ENCODE results near the gene TGM1. TPM values are rescaled to one million over a fixed set of nuclear protein-coding genes. Genes with fewer than 3 reads are reported as not detected.
"Not testable (repeated sequence)": the region's sequence is repeated elsewhere in the genome, so short reads cannot be mapped to it uniquely, and the experiment has no call there.

Gene TGM1
- total RNA-seq, 1 experiment from 2014 or later, result 3.2 TPM

DNA sequence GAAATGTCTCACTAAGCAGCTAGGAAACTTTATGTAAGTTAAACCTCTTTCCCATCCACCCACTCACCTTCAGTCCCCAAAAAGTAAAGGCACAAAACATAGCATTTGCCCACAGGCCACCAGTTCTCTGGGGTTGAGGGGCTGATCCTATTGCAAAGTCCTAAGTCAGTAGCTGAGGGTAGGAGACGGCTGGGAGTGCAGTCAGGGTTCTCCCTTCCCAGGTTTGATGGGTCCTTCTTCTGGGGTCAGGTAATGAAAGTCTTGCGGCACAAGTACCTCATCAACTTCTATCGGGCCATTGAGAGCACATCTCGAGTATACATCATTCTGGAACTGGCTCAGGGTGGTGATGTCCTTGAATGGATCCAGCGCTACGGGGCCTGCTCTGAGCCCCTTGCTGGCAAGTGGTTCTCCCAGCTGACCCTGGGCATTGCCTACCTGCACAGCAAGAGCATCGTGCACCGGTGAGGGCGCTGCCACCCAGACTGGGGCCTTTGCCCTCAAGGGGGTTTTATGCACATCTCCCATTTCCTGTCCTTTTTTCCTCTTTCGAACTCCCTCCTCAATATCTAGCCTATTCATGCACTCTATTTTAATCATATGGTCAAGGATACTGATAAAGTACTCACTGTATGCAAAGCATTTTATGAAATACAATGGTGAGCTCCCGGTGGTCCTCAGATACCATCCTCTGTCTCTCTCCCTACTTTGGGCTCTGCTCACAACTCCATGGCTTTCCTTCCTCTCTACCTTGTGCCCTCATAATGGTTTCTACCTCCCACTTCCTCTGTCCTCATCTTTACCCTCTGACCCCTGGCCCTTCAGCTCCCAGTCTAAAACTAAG is 56.5 kb downstream of the TGM1 start:
- POLR2A ChIA-PET (ENCODE audit: unreplicated experiment), result no interaction called here
- no TSS peak for BruUV-seq (replicated peaks)
- no peak overlapping the region for H3K9ac ChIP-seq (ENCODE audit: low read length)

DNA sequence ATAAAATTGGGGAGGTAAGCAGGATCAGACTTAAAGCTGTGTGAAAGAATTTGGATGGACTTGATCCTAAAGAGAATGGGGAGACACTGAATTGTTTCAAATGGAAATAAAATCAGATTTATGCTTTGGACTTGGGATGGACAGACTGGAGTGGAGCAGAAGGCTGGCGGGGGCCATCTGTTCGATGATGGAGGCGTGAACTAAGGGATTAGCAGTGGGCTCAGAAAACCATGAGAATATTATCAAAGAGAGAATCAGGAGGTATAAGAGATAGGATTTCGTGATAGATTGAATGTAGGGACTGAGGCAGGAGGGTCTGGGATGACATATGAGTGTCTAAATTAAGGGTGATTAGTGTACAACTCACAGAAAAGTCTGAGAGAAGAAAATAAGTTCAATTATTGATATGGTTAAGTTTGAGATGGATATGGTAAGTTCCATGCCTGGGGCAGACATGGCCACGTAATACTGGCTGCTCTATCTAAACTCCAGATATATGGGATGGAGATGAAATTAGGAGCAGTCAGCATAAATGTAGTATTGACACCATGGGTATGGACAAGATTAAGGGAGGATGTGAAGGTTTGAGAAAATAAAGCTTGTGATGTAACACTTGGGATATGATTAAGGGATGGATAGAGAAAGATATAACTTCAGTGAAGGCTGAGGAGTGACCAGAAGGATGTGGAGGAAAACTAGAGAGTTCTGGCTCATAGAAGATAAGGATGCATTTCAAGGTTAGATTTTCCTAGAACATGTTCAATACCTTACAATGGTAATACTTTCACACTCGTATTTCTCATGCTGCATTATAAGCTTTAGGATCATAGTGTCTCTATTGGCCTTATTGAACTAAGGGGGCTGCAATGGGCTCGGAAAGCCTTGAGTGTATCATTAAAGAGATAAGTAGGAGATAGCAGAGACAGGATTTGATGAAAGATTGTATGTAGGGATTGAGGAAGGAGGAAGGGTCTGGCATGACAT is 58.5 kb downstream of the TGM1 start:
- H2AFZ ChIP-seq (ENCODE audit: low read length), result no peak overlapping the region
- no TSS peak for BruUV-seq (replicated peaks)
- H3K9me3 ChIP-seq (ENCODE audit: low read length), result no peaks in the 10 kb centered on the region
- TF ChIP-seq EZH2 (IDR thresholded peaks at IDR 0.05; ENCODE audit: low read length, unreplicated experiment), result no peak
- TF ChIP-seq, protein P1, sequence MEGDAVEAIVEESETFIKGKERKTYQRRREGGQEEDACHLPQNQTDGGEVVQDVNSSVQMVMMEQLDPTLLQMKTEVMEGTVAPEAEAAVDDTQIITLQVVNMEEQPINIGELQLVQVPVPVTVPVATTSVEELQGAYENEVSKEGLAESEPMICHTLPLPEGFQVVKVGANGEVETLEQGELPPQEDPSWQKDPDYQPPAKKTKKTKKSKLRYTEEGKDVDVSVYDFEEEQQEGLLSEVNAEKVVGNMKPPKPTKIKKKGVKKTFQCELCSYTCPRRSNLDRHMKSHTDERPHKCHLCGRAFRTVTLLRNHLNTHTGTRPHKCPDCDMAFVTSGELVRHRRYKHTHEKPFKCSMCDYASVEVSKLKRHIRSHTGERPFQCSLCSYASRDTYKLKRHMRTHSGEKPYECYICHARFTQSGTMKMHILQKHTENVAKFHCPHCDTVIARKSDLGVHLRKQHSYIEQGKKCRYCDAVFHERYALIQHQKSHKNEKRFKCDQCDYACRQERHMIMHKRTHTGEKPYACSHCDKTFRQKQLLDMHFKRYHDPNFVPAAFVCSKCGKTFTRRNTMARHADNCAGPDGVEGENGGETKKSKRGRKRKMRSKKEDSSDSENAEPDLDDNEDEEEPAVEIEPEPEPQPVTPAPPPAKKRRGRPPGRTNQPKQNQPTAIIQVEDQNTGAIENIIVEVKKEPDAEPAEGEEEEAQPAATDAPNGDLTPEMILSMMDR (conservative IDR thresholded peaks at IDR 0.05; ENCODE audit: low read depth, low read length), result no peak
- no peak for TF ChIP-seq EZH2phosphoT487 (IDR thresholded peaks at IDR 0.05; ENCODE audit: borderline replicate concordance, low read length)
- no peaks in the 10 kb centered on the region for H3K9me2 ChIP-seq (replicated peaks; ENCODE audit: low read length)
- POLR2A ChIA-PET (ENCODE audit: unreplicated experiment), result no interaction called here
- DNase-seq, result no peak
- ATAC-seq, result no peak
- H3K4me1 ChIP-seq (ENCODE audit: insufficient read depth, low read length), result no peaks in the 10 kb centered on the region
- no peaks in the 10 kb centered on the region for H3F3A ChIP-seq (ENCODE audit: low read length, unreplicated experiment)
- H4K20me1 ChIP-seq (ENCODE audit: low read length), result no peaks in the 10 kb centered on the region
- intact Hi-C loops (cut with micrococcal nuclease), result no loop called here
- no peak overlapping the region for H3K9ac ChIP-seq (ENCODE audit: low read length)
- no peak overlapping the region for H3K4me3 ChIP-seq (ENCODE audit: low read length)
- CTCF ChIA-PET, result no interaction called here
- peaks cover 36% of the 10 kb centered on the region for H3K36me3 ChIP-seq (ENCODE audit: low read depth, low read length)
- H3K4me2 ChIP-seq (ENCODE audit: low read length), result no peak overlapping the region
- no peak overlapping the region for H3K27ac ChIP-seq (ENCODE audit: low read length)
- no peaks in the 10 kb centered on the region for H3K79me2 ChIP-seq (ENCODE audit: low read length)
- no peaks in the 10 kb centered on the region for H3K27me3 ChIP-seq (ENCODE audit: low read length)

More for the DNA sequence above, 56.5 kb downstream of the TGM1 start:
- H2AFZ ChIP-seq (ENCODE audit: low read length), result no peak overlapping the region
- no peak overlapping the region for H3K4me2 ChIP-seq (ENCODE audit: low read length)
- H3K36me3 ChIP-seq (ENCODE audit: low read depth, low read length), result peaks cover 46% of the 10 kb centered on the region
- H3K4me3 ChIP-seq (ENCODE audit: low read length), result no peak overlapping the region
- TF ChIP-seq EZH2 (IDR thresholded peaks at IDR 0.05; ENCODE audit: low read length, unreplicated experiment) (no peak), EZH2phosphoT487 (IDR thresholded peaks at IDR 0.05; ENCODE audit: borderline replicate concordance, low read length) (no peak)
- TF ChIP-seq, protein P1 (conservative IDR thresholded peaks at IDR 0.05; ENCODE audit: low read depth, low read length), result no peak
- ATAC-seq, result no peak
- no peak for DNase-seq
- peaks cover 2% of the 10 kb centered on the region; the same call in 1 of the 2 replicates for H3K79me2 ChIP-seq (ENCODE audit: low read length)
- no peaks in the 10 kb centered on the region for H3F3A ChIP-seq (ENCODE audit: low read length, unreplicated experiment)
- H4K20me1 ChIP-seq (ENCODE audit: low read length), result no peaks in the 10 kb centered on the region
- no peak overlapping the region for H3K27ac ChIP-seq (ENCODE audit: low read length)
- intact Hi-C loops (cut with micrococcal nuclease), result no loop called here
- CTCF ChIA-PET, result no interaction called here
- no peaks in the 10 kb centered on the region for H3K27me3 ChIP-seq (ENCODE audit: low read length)
- H3K9me3 ChIP-seq (ENCODE audit: low read length), result no peaks in the 10 kb centered on the region
- H3K4me1 ChIP-seq (ENCODE audit: insufficient read depth, low read length), result no peaks in the 10 kb centered on the region
- no peaks in the 10 kb centered on the region for H3K9me2 ChIP-seq (replicated peaks; ENCODE audit: low read length)

DNA sequence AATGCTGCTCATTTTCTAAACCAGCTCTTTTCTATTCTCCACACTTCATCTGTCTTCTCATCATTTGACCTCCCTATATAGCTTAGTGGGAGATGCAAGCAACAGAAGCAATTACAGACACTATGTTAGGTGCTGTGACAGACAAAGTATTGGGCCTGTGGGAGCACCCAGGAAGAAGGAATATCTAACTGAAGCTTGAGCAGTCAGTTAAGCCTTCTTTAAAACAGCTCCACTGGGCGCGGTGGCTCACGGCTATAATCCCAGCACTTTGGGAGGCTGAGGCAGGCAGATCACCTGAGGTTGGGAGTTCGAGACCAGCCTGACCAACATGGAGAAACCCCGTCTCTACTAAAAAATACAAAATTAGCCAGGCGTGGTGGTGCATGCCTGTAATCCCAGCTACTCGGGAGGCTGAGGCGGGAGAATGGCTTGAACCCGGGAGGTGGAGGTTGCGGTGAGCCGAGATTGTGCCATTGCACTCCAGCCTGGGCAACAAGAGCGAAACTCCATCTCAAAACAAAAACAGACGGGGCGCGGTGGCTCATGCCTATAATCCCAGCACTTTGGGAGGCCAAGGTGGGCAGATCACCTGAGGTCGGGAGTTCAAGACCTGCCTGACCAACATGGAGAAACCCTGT is 59.6 kb downstream of the TGM1 start:
- BruUV-seq (replicated peaks); H4K20me1 ChIP-seq (ENCODE audit: low read length); H3K27me3 ChIP-seq (ENCODE audit: low read length); H3F3A ChIP-seq (ENCODE audit: low read length, unreplicated experiment); H3K9me3 ChIP-seq (ENCODE audit: low read length); H3K9me2 ChIP-seq (replicated peaks; ENCODE audit: low read length); POLR2A ChIA-PET (ENCODE audit: unreplicated experiment); DNase-seq; H3K4me2 ChIP-seq (ENCODE audit: low read length); CTCF ChIA-PET; H3K27ac ChIP-seq (ENCODE audit: low read length); intact Hi-C loops (cut with micrococcal nuclease); H2AFZ ChIP-seq (ENCODE audit: low read length); H3K4me3 ChIP-seq (ENCODE audit: low read length); ATAC-seq; H3K4me1 ChIP-seq (ENCODE audit: insufficient read depth, low read length); H3K9ac ChIP-seq (ENCODE audit: low read length); H3K79me2 ChIP-seq (ENCODE audit: low read length): not testable (repeated sequence)
- peaks cover 32% of the 10 kb centered on the region for H3K36me3 ChIP-seq (ENCODE audit: low read depth, low read length)

DNA sequence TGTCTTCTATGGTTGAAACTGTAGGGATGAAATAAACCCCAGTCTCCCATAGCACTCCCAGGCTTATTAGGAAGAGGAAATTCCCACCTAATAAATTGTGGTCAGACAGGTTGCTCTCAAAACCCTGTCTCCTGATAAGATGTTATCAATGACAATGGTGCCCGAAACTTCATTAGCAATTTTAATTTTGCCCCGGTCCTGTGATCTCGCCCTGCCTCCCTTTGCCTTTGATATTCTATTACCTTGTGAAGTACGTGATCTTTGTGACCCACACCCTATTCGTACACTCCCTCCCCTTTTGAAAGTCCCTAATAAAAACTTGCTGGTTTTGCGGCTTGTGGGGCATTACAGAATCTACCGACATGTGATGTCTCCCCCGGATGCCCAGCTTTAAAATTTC is 60.4 kb downstream of the TGM1 start:
- H4K20me1 ChIP-seq (ENCODE audit: low read length); H3K9me3 ChIP-seq (ENCODE audit: low read length); H3K27ac ChIP-seq (ENCODE audit: low read length); intact Hi-C loops (cut with micrococcal nuclease); H3K27me3 ChIP-seq (ENCODE audit: low read length); H3K4me2 ChIP-seq (ENCODE audit: low read length); H3K4me1 ChIP-seq (ENCODE audit: insufficient read depth, low read length); POLR2A ChIA-PET (ENCODE audit: unreplicated experiment); H3K9me2 ChIP-seq (replicated peaks; ENCODE audit: low read length); H3F3A ChIP-seq (ENCODE audit: low read length, unreplicated experiment); H3K9ac ChIP-seq (ENCODE audit: low read length); H2AFZ ChIP-seq (ENCODE audit: low read length); DNase-seq; H3K79me2 ChIP-seq (ENCODE audit: low read length); CTCF ChIA-PET; ATAC-seq; H3K4me3 ChIP-seq (ENCODE audit: low read length); BruUV-seq (replicated peaks): not testable (repeated sequence)
- peaks cover 26% of the 10 kb centered on the region for H3K36me3 ChIP-seq (ENCODE audit: low read depth, low read length)
